HepG2 (cell line): ENCODE measurements around the gene SUSD6. TPM values are rescaled to one million over a fixed set of nuclear protein-coding genes. Genes with fewer than 3 reads are reported as not detected.

Source experiments
- ATAC-seq: fragments of 200-7000 bp; cut with Tn5 transposase; 3 replicates; pipeline ENCODE4 v1.9.1; 2020; ENCODE audit warnings: mild to moderate bottlenecking, moderate library complexity
- BruUV-seq: library from RNA; stranded (reverse); fragments of 400-500 nt; replicated peaks from 2 replicates; lab custom pipeline; 2021; lab: Mats Ljungman, UMichigan
- CTCF ChIA-PET: fragments of 300-600 bp; formaldehyde crosslinking; extraction: SDS; loops from one replicate; lab custom pipeline; 2021; ENCODE audit warnings: low total read pairs, inconsistent platforms, low intra/inter-chr PET ratio; lab: Yijun Ruan, JAX
- POLR2A ChIA-PET: fragments of 350-600 bp; sonication (Branson Sonifier 250); formaldehyde crosslinking; loops from one replicate; lab custom pipeline; 2020; ENCODE audit warnings: antibody characterized with exemption, inconsistent platforms; lab: Yijun Ruan, JAX
- DNase-seq: peaks from one replicate; pipeline ENCODE4 v3.0.0-alpha.2; 2015; ENCODE audit warnings: low spot score
- FAIRE-seq: peaks from 3 replicates; lab custom pipeline; 2011; peaks lifted over from hg19 to GRCh38; lab: Jason Lieb, UNC
- H2AFZ ChIP-seq: one replicate; pipeline ENCODE4 v1.6.1; 2011; ENCODE audit warnings: low read length, inconsistent platforms
- H3K27ac ChIP-seq: fragments of 300-600 bp; 3 replicates; pipeline ENCODE4 v1.8.0; 2011; ENCODE audit warnings: mixed run types, mild to moderate bottlenecking, mixed read lengths, low read length, inconsistent platforms; ENCODE audit not compliant: insufficient read depth; ENCODE audit errors: extremely low read length
- H3K27me3 ChIP-seq, 2 experiments: fragments of 200-600 bp in 1 of 2; 2 replicates in 1 of 2; 3 replicates in 1 of 2; pipeline versions ENCODE4 v1.6.0 to v1.8.0; 2011; ENCODE audit warnings: low read length in 2 of 2, mild to moderate bottlenecking in 2 of 2, moderate library complexity in 2 of 2, inconsistent platforms in 1 of 2; ENCODE audit not compliant: insufficient read depth in 2 of 2, control insufficient read depth in 1 of 2
- H3K36me3 ChIP-seq, 2 experiments: fragments of 200-600 bp in 1 of 2; replicated peaks in 1 of 2; 2 replicates in 1 of 2; 3 replicates in 1 of 2; pipeline versions ENCODE4 v1.5.1 to v1.8.0; 2011; ENCODE audit warnings: low read length in 2 of 2, inconsistent platforms in 1 of 2; ENCODE audit not compliant: insufficient read depth in 2 of 2, control insufficient read depth in 1 of 2
- H3K4me1 ChIP-seq: 2 replicates; pipeline ENCODE4 v1.5.1; 2012; ENCODE audit warnings: low read length, inconsistent platforms; ENCODE audit not compliant: insufficient read depth
- H3K4me2 ChIP-seq: 2 replicates; pipeline ENCODE4 v1.6.0; 2011; ENCODE audit warnings: low read depth, low read length, inconsistent platforms
- H3K4me3 ChIP-seq, 3 experiments: fragments of 200-600 bp in 1 of 3; sonication (generic), shearing (Covaris generic) in 1 of 3; replicated peaks in 1 of 3; 2 replicates each; pipeline ENCODE4 v1.5.1; 2011 to 2016; ENCODE audit warnings: low read length in 3 of 3, inconsistent platforms in 2 of 3, low read depth in 2 of 3, mild to moderate bottlenecking in 2 of 3, control low read depth in 1 of 3, mixed read lengths in 1 of 3; ENCODE audit not compliant: insufficient read depth in 1 of 3
- H3K79me2 ChIP-seq: one replicate; pipeline ENCODE4 v1.6.1; 2011; ENCODE audit warnings: low read length, inconsistent platforms; ENCODE audit not compliant: insufficient read depth
- H3K9ac ChIP-seq: 2 replicates; pipeline ENCODE4 v1.6.0; 2011; ENCODE audit warnings: mild to moderate bottlenecking, low read depth, low read length, inconsistent platforms; ENCODE audit not compliant: insufficient read depth
- H3K9me3 ChIP-seq: 2 replicates; pipeline ENCODE4 v1.5.1; 2012; ENCODE audit warnings: mild to moderate bottlenecking, low read length
- H4K20me1 ChIP-seq: 2 replicates; pipeline ENCODE4 v1.6.0; 2011; ENCODE audit warnings: inconsistent platforms, mild to moderate bottlenecking, low read length, moderate library complexity; ENCODE audit not compliant: insufficient read depth
- BRCA1 ChIP-seq: sonication (generic); formaldehyde crosslinking; IDR thresholded peaks from 2 replicates; pipeline ENCODE4 v1.4.0; 2020; ENCODE audit warnings: missing genetic modification reagents
- ETV5 ChIP-seq: IDR thresholded peaks from 2 replicates; pipeline ENCODE4 v1.6.1; 2018; ENCODE audit warnings: missing biosample characterization, missing genetic modification reagents, inconsistent platforms, borderline replicate concordance
- IKZF1 ChIP-seq: fragments of 450-650 bp; IDR thresholded peaks from 2 replicates; pipeline ENCODE4 v1.7.1; 2016
- NFAT5 ChIP-seq: sonication (generic); formaldehyde crosslinking; IDR thresholded peaks from 2 replicates; pipeline ENCODE4 v1.4.0; 2020; ENCODE audit warnings: missing genetic modification reagents
- SRF ChIP-seq: IDR thresholded peaks from 2 replicates; pipeline ENCODE4 v1.6.1; 2011; ENCODE audit warnings: mild to moderate bottlenecking, low read depth, low read length, moderate library complexity
- ZSCAN31 ChIP-seq: sonication (generic); formaldehyde crosslinking; IDR thresholded peaks from 2 replicates; pipeline ENCODE4 v1.5.0; 2020; ENCODE audit warnings: low read depth, mild to moderate bottlenecking, missing genetic modification reagents
- in situ Hi-C: cut with HindIII; loops from 2 replicates; pipeline ENCODE4 v1.10.0; 2017; ENCODE audit warnings: low pct_unique_long_range_greater_than_20kb; ENCODE audit not compliant: extremely low pct_ligation_motif_present
- intact Hi-C: fragments of 100-400 bp; cut with micrococcal nuclease; formaldehyde crosslinking; loops from one replicate; pipeline ENCODE4 v1.10.0; 2022; ENCODE audit not compliant: unreplicated experiment
- polyA plus RNA-seq, 8 experiments: library from polyadenylated mRNA; depleted of rRNA in 3 of 8; stranded (reverse) in 7 of 8; unstranded in 1 of 8; fragments of >200 nt; fragmentation: Illumina TruSeq in 4 of 8; extraction: Trizol in 4 of 8; gene quantifications; 2 replicates each; pipeline versions ENCODE4 v1.2.1 to v1.2.3, GENCODE V29; 2011 to 2016; ENCODE audit warnings: low read depth in 4 of 8, missing spikeins in 1 of 8, mixed read lengths in 1 of 8; ENCODE audit not compliant: insufficient read depth in 1 of 8
- total RNA-seq, 5 experiments: library from RNA; depleted of rRNA; stranded (reverse); fragments of >200 nt; fragmentation: Illumina TruSeq; extraction: Trizol; gene quantifications; 2 replicates each; pipeline ENCODE4 v1.2.3, GENCODE V29; 2016; ENCODE audit warnings: low read depth in 1 of 5
- TF ChIP-seq, protein P1 (sequence below): sonication (generic); formaldehyde crosslinking; IDR thresholded peaks from 2 replicates; pipeline ENCODE4 v1.4.0; 2020; ENCODE audit warnings: missing genetic modification reagents, borderline replicate concordance
- TF ChIP-seq, protein P2 (sequence below): sonication (generic); formaldehyde crosslinking; IDR thresholded peaks from 2 replicates; pipeline ENCODE4 v1.8.0; 2022; ENCODE audit warnings: missing genetic modification reagents, mild to moderate bottlenecking, borderline replicate concordance

SUSD6 gene
- total and polyA plus RNA-seq, 2 of the 13 experiments (the other 11 are each of a cell fraction or from before 2014, with no cell fraction given): 7.2 to 7.4 TPM

DNA sequence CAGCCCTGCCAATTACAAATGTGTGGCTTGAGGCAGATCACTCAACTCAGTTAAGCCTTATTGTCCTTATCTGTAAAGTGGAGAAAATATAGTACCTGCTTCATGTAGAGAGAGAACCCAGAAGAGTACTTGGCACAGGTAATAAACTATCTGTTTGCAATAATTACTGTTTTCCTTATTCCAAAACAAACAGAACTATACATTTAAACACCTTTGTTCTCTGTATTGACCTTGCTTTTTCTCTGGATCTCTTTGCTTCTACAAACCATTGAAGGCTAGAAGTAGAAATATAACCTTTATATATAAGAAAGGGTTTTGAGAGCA lies 84.8 kb downstream of the SUSD6 start:
- intact Hi-C loops (no loop called here), in situ Hi-C loops (no loop called here)
- peaks cover 83% of the 10 kb centered on the region for H3K4me1 ChIP-seq
- H3K4me3 ChIP-seq: no peak overlapping the region
- H3K4me2 ChIP-seq: no peak overlapping the region
- no TSS peak for BruUV-seq
- DNase-seq: no peak
- H3K79me2 ChIP-seq: peaks cover 2% of the 10 kb centered on the region
- H3K9ac ChIP-seq: no peak overlapping the region
- ChIA-PET POLR2A (interaction anchor here (0.8 to 0.9 kb wide), 2 partner anchors 18 to 85 kb away, joined by 3 read pairs; partner anchors contain the start of gene SUSD6), CTCF (no interaction called here)
- peak overlapping the region; percentile 55 for H3K27ac ChIP-seq
- no peaks in the 10 kb centered on the region for H3K36me3 ChIP-seq
- ATAC-seq: no peak
- H4K20me1 ChIP-seq: no peaks in the 10 kb centered on the region
- no peak for FAIRE-seq
- H2AFZ ChIP-seq: no peak overlapping the region
- no peaks in the 10 kb centered on the region for H3K9me3 ChIP-seq
- no peaks in the 10 kb centered on the region for H3K27me3 ChIP-seq
- TF ChIP-seq ZSCAN31 (CRISPR knock-in tag) (no peak), NFAT5 (no peak), IKZF1 (no peak), SRF (no peak), BRCA1 (CRISPR knock-in tag) (no peak), ETV5 (CRISPR knock-in tag) (no peak)
- TF ChIP-seq, protein P1, sequence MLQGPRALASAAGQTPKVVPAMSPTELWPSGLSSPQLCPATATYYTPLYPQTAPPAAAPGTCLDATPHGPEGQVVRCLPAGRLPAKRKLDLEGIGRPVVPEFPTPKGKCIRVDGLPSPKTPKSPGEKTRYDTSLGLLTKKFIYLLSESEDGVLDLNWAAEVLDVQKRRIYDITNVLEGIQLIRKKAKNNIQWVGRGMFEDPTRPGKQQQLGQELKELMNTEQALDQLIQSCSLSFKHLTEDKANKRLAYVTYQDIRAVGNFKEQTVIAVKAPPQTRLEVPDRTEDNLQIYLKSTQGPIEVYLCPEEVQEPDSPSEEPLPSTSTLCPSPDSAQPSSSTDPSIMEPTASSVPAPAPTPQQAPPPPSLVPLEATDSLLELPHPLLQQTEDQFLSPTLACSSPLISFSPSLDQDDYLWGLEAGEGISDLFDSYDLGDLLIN (CRISPR knock-in tag): no peak
- TF ChIP-seq, protein P2, sequence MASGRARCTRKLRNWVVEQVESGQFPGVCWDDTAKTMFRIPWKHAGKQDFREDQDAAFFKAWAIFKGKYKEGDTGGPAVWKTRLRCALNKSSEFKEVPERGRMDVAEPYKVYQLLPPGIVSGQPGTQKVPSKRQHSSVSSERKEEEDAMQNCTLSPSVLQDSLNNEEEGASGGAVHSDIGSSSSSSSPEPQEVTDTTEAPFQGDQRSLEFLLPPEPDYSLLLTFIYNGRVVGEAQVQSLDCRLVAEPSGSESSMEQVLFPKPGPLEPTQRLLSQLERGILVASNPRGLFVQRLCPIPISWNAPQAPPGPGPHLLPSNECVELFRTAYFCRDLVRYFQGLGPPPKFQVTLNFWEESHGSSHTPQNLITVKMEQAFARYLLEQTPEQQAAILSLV (CRISPR knock-in tag): no peak
